Activated B cell treated with CpG ODN at 0.5 μM for 24 hours (primary cell): ENCODE measurements around the gene ZNF592. TPM values are rescaled to one million over a fixed set of nuclear protein-coding genes. Genes with fewer than 3 reads are reported as not detected.
A peak's percentile ranks its signal among the peaks of the same experiment; 100 is the strongest.
"Not testable (repeated sequence)": the region's sequence is repeated elsewhere in the genome, so short reads cannot be mapped to it uniquely, and the experiment has no call there.

Experiments used
- ATAC-seq: fragments of 200-7000 bp; cut with Tn5 transposase; one replicate; pipeline ENCODE4 v1.10.0; 2021; ENCODE audit warnings: low read depth, mild to moderate bottlenecking, moderate library complexity
- CTCF ChIA-PET: fragments of 350-600 bp; sonication (Branson Sonifier 250); formaldehyde crosslinking; loops from one replicate; lab custom pipeline; 2021; ENCODE audit warnings: antibody characterized with exemption; lab: Charles Lee
- POLR2A ChIA-PET: fragments of 350-600 bp; sonication (Branson Sonifier 250); formaldehyde crosslinking; loops from one replicate; lab custom pipeline; 2021; ENCODE audit warnings: antibody characterized with exemption; lab: Charles Lee
- DNase-seq: peaks from one replicate; pipeline ENCODE4 v3.0.0; 2022
- H3K27ac Mint-ChIP-seq: one replicate; pipeline ENCODE4 v1.8.0; 2020; ENCODE audit warnings: mixed read lengths
- H3K27me3 Mint-ChIP-seq: one replicate; pipeline ENCODE4 v1.8.0; 2021; ENCODE audit warnings: mixed read lengths
- H3K36me3 Mint-ChIP-seq: one replicate; pipeline ENCODE4 v1.8.0; 2021; ENCODE audit warnings: low read depth, mixed read lengths
- H3K4me1 Mint-ChIP-seq: one replicate; pipeline ENCODE4 v1.8.0; 2021; ENCODE audit warnings: mixed read lengths
- H3K4me3 Mint-ChIP-seq: one replicate; pipeline ENCODE4 v1.8.0; 2020; ENCODE audit warnings: mild to moderate bottlenecking, mixed read lengths
- H3K9me3 Mint-ChIP-seq: one replicate; pipeline ENCODE4 v1.8.0; 2020; ENCODE audit warnings: mixed read lengths
- CTCF ChIP-seq: fragments of 200-600 bp; IDR thresholded peaks from one replicate; pipeline ENCODE4 v1.8.0; 2022; ENCODE audit warnings: antibody characterized with exemption, mild to moderate bottlenecking
- intact Hi-C: fragments of 100-400 bp; cut with micrococcal nuclease; formaldehyde crosslinking; loops from one replicate; pipeline ENCODE4 v1.15.1; 2024
- total RNA-seq: library from RNA; stranded (reverse); gene quantifications from 2 replicates; pipeline ENCODE4 v1.2.3, GENCODE V29; 2022

The ZNF592 gene
- total RNA-seq, 1 donor from 2014 or later = 44.3 TPM

GRCh38 chr15:84741121-84741520 lies 7.3 kb upstream of the ZNF592 start:
- Mint-ChIP-seq H3K36me3 (no peaks in the 10 kb centered on the region), H3K9me3 (no peaks in the 10 kb centered on the region), H3K4me3 (no peak overlapping the region), H3K27ac (no peak overlapping the region), H3K4me1 (peaks cover 30% of the 10 kb centered on the region), H3K27me3 (no peaks in the 10 kb centered on the region)
- ChIA-PET CTCF (no interaction called here), POLR2A (interaction anchor here (0.6 to 6.2 kb wide), 2 partner anchors 25 to 28 kb away, joined by 7 to 37 read pairs; partner anchors contain the start of gene SEC11A)
- intact Hi-C loops = no loop called here
- DNase-seq = no peak
- TF ChIP-seq CTCF = no peak
- ATAC-seq = no peak

GRCh38 chr15:84747416-84748273 lies 747 bp upstream of the ZNF592 start:
- intact Hi-C loops = loop anchor here (1.0 to 5.0 kb wide), 7 partner anchors 12 to 93 kb away; partner anchors contain the start of genes NMB, SEC11A and WDR73
- ChIA-PET CTCF (interaction anchor here (1.7 kb wide), 1 partner anchor 32 kb away, joined by 6 read pairs; the partner anchor contains the start of gene SEC11A), POLR2A (interaction anchor here (0.5 to 4.6 kb wide), 9 partner anchors 10 to 94 kb away, joined by 3 to 127 read pairs (median 7); partner anchors contain the start of genes SEC11A and WDR73)
- Mint-ChIP-seq H3K4me3 (peak overlapping the region; percentile 97), H3K27me3 (no peaks in the 10 kb centered on the region), H3K9me3 (no peaks in the 10 kb centered on the region), H3K36me3 (peaks cover 17% of the 10 kb centered on the region), H3K4me1 (peaks cover 64% of the 10 kb centered on the region), H3K27ac (peak overlapping the region; percentile 99)
- DNase-seq (no peak), ATAC-seq (peak; percentile 57)
- no peak for TF ChIP-seq CTCF

GRCh38 chr15:84749111-84749991 lies 959 bp downstream of the ZNF592 start:
- H3K4me3 Mint-ChIP-seq = peak overlapping the region; percentile 97
- H3K27me3 Mint-ChIP-seq = no peaks in the 10 kb centered on the region
- peak overlapping the region; percentile 84 for H3K27ac Mint-ChIP-seq
- DNase-seq (peak; percentile 17), ATAC-seq (no peak)
- no peak for TF ChIP-seq CTCF
- H3K9me3 Mint-ChIP-seq = no peaks in the 10 kb centered on the region
- CTCF ChIA-PET = interaction anchor here (0.9 to 2.5 kb wide), 8 partner anchors 12 to 151 kb away, joined by 3 to 9 read pairs (median 3); partner anchors contain the start of gene SEC11A
- peaks cover 76% of the 10 kb centered on the region for H3K4me1 Mint-ChIP-seq
- intact Hi-C loops = loop anchor here (2.0 to 5.0 kb wide), 3 partner anchors 13 to 63 kb away; no protein-coding TSS in a partner anchor
- POLR2A ChIA-PET = interaction anchor here (0.6 to 4.6 kb wide), 14 partner anchors 11 to 232 kb away, joined by 3 to 127 read pairs (median 4); partner anchors contain the start of genes NMB, PDE8A and SEC11A
- peaks cover 24% of the 10 kb centered on the region for H3K36me3 Mint-ChIP-seq

GRCh38 chr15:84750583-84751092 lies 2.2 kb downstream of the ZNF592 start:
- DNase-seq (peak; percentile 26), ATAC-seq (peak; percentile 38)
- Mint-ChIP-seq H3K36me3 (peaks cover 24% of the 10 kb centered on the region), H3K4me1 (peaks cover 78% of the 10 kb centered on the region), H3K27ac (peak overlapping the region; percentile 84), H3K9me3 (no peaks in the 10 kb centered on the region), H3K4me3 (peak overlapping the region; percentile 97), H3K27me3 (no peaks in the 10 kb centered on the region)
- CTCF ChIA-PET = interaction anchor here (1.2 to 2.5 kb wide), 3 partner anchors 16 to 29 kb away, joined by 3 to 9 read pairs (median 3); no protein-coding TSS in a partner anchor
- intact Hi-C loops = loop anchor here (2.0 kb wide), 1 partner anchor 152 kb away; no protein-coding TSS in a partner anchor
- POLR2A ChIA-PET = interaction anchor here (1.2 to 4.6 kb wide), 4 partner anchors 16 to 92 kb away, joined by 4 to 127 read pairs (median 32); partner anchors contain the start of genes NMB and SEC11A
- no peak for TF ChIP-seq CTCF

- not testable (repeated sequence) for H3K4me3 Mint-ChIP-seq
- peaks cover 79% of the 10 kb centered on the region for H3K4me1 Mint-ChIP-seq
Observed at GRCh38 chr15:84751721-84752120, 3.3 kb downstream of the ZNF592 start.

More at GRCh38 chr15:84751721-84752120, 3.3 kb downstream of the ZNF592 start:
- not testable (repeated sequence) for ATAC-seq, H3K27me3 Mint-ChIP-seq, H3K9me3 Mint-ChIP-seq, DNase-seq, H3K27ac Mint-ChIP-seq
- ChIA-PET CTCF (interaction anchor here (0.6 to 1.7 kb wide), 2 partner anchors 20 to 35 kb away, joined by 3 to 4 read pairs; partner anchors contain the start of gene SEC11A), POLR2A (interaction anchor here (0.6 to 3.2 kb wide), 7 partner anchors 30 to 121 kb away, joined by 3 to 14 read pairs (median 3); partner anchors contain the start of genes NMB and SEC11A)
- intact Hi-C loops = loop anchor here (2.0 kb wide), 1 partner anchor 153 kb away; no protein-coding TSS in a partner anchor
- peaks cover 25% of the 10 kb centered on the region for H3K36me3 Mint-ChIP-seq
